HepG2 (cell line): Measurements from ENCODE around the gene WNK2. TPM values are rescaled to one million over a fixed set of nuclear protein-coding genes. Genes with fewer than 3 reads are reported as not detected.

ENCODE experiments used
- ATAC-seq: fragments of 200-7000 bp; cut with Tn5 transposase; 3 replicates; pipeline ENCODE4 v1.9.1; 2020; ENCODE audit warnings: mild to moderate bottlenecking, moderate library complexity
- BruUV-seq: library from RNA; stranded (reverse); fragments of 400-500 nt; replicated peaks from 2 replicates; lab custom pipeline; 2021; lab: Mats Ljungman, UMichigan
- CTCF ChIA-PET: fragments of 300-600 bp; formaldehyde crosslinking; extraction: SDS; loops from one replicate; lab custom pipeline; 2021; ENCODE audit warnings: low total read pairs, inconsistent platforms, low intra/inter-chr PET ratio; lab: Yijun Ruan, JAX
- POLR2A ChIA-PET: fragments of 350-600 bp; sonication (Branson Sonifier 250); formaldehyde crosslinking; loops from one replicate; lab custom pipeline; 2020; ENCODE audit warnings: antibody characterized with exemption, inconsistent platforms; lab: Yijun Ruan, JAX
- DNase-seq: peaks from one replicate; pipeline ENCODE4 v3.0.0-alpha.2; 2015; ENCODE audit warnings: low spot score
- FAIRE-seq: peaks from 3 replicates; lab custom pipeline; 2011; peaks lifted over from hg19 to GRCh38; lab: Jason Lieb, UNC
- H2AFZ ChIP-seq: one replicate; pipeline ENCODE4 v1.6.1; 2011; ENCODE audit warnings: low read length, inconsistent platforms
- H3K27ac ChIP-seq: fragments of 300-600 bp; 3 replicates; pipeline ENCODE4 v1.8.0; 2011; ENCODE audit warnings: mixed run types, mild to moderate bottlenecking, mixed read lengths, low read length, inconsistent platforms; ENCODE audit not compliant: insufficient read depth; ENCODE audit errors: extremely low read length
- H3K27me3 ChIP-seq, 2 experiments: fragments of 200-600 bp in 1 of 2; 2 replicates in 1 of 2; 3 replicates in 1 of 2; pipeline versions ENCODE4 v1.6.0 to v1.8.0; 2011; ENCODE audit warnings: low read length in 2 of 2, mild to moderate bottlenecking in 2 of 2, moderate library complexity in 2 of 2, inconsistent platforms in 1 of 2; ENCODE audit not compliant: insufficient read depth in 2 of 2, control insufficient read depth in 1 of 2
- H3K36me3 ChIP-seq, 2 experiments: fragments of 200-600 bp in 1 of 2; replicated peaks in 1 of 2; 2 replicates in 1 of 2; 3 replicates in 1 of 2; pipeline versions ENCODE4 v1.5.1 to v1.8.0; 2011; ENCODE audit warnings: low read length in 2 of 2, inconsistent platforms in 1 of 2; ENCODE audit not compliant: insufficient read depth in 2 of 2, control insufficient read depth in 1 of 2
- H3K4me1 ChIP-seq: 2 replicates; pipeline ENCODE4 v1.5.1; 2012; ENCODE audit warnings: low read length, inconsistent platforms; ENCODE audit not compliant: insufficient read depth
- H3K4me2 ChIP-seq: 2 replicates; pipeline ENCODE4 v1.6.0; 2011; ENCODE audit warnings: low read depth, low read length, inconsistent platforms
- H3K4me3 ChIP-seq, 3 experiments: fragments of 200-600 bp in 1 of 3; sonication (generic), shearing (Covaris generic) in 1 of 3; replicated peaks in 1 of 3; 2 replicates each; pipeline ENCODE4 v1.5.1; 2011 to 2016; ENCODE audit warnings: low read length in 3 of 3, inconsistent platforms in 2 of 3, low read depth in 2 of 3, mild to moderate bottlenecking in 2 of 3, control low read depth in 1 of 3, mixed read lengths in 1 of 3; ENCODE audit not compliant: insufficient read depth in 1 of 3
- H3K79me2 ChIP-seq: one replicate; pipeline ENCODE4 v1.6.1; 2011; ENCODE audit warnings: low read length, inconsistent platforms; ENCODE audit not compliant: insufficient read depth
- H3K9ac ChIP-seq: 2 replicates; pipeline ENCODE4 v1.6.0; 2011; ENCODE audit warnings: mild to moderate bottlenecking, low read depth, low read length, inconsistent platforms; ENCODE audit not compliant: insufficient read depth
- H3K9me3 ChIP-seq: 2 replicates; pipeline ENCODE4 v1.5.1; 2012; ENCODE audit warnings: mild to moderate bottlenecking, low read length
- H4K20me1 ChIP-seq: 2 replicates; pipeline ENCODE4 v1.6.0; 2011; ENCODE audit warnings: inconsistent platforms, mild to moderate bottlenecking, low read length, moderate library complexity; ENCODE audit not compliant: insufficient read depth
- ERF ChIP-seq: IDR thresholded peaks from 2 replicates; pipeline ENCODE4 v1.6.1; 2018; ENCODE audit warnings: missing biosample characterization, missing genetic modification reagents
- NCOA1 ChIP-seq: sonication (generic); formaldehyde crosslinking; IDR thresholded peaks from 2 replicates; pipeline ENCODE4 v1.9.0; 2021; ENCODE audit warnings: missing genetic modification reagents
- ZNF136 ChIP-seq: sonication (generic); formaldehyde crosslinking; IDR thresholded peaks from 2 replicates; pipeline ENCODE4 v1.8.1; 2022; ENCODE audit warnings: low read depth, mild to moderate bottlenecking, moderate library complexity, missing genetic modification reagents
- WGBS: methylation state at CpG from one replicate; pipeline ENCODE4 v1.1.6; 2017; ENCODE audit warnings: low lambda C conversion rate; 5-methylcytosine and 5-hydroxymethylcytosine counted together
- in situ Hi-C: cut with HindIII; loops from 2 replicates; pipeline ENCODE4 v1.10.0; 2017; ENCODE audit warnings: low pct_unique_long_range_greater_than_20kb; ENCODE audit not compliant: extremely low pct_ligation_motif_present
- intact Hi-C: fragments of 100-400 bp; cut with micrococcal nuclease; formaldehyde crosslinking; loops from one replicate; pipeline ENCODE4 v1.10.0; 2022; ENCODE audit not compliant: unreplicated experiment
- polyA plus RNA-seq, 8 experiments: library from polyadenylated mRNA; depleted of rRNA in 3 of 8; stranded (reverse) in 7 of 8; unstranded in 1 of 8; fragments of >200 nt; fragmentation: Illumina TruSeq in 4 of 8; extraction: Trizol in 4 of 8; gene quantifications; 2 replicates each; pipeline versions ENCODE4 v1.2.1 to v1.2.3, GENCODE V29; 2011 to 2016; ENCODE audit warnings: low read depth in 4 of 8, missing spikeins in 1 of 8, mixed read lengths in 1 of 8; ENCODE audit not compliant: insufficient read depth in 1 of 8
- total RNA-seq, 5 experiments: library from RNA; depleted of rRNA; stranded (reverse); fragments of >200 nt; fragmentation: Illumina TruSeq; extraction: Trizol; gene quantifications; 2 replicates each; pipeline ENCODE4 v1.2.3, GENCODE V29; 2016; ENCODE audit warnings: low read depth in 1 of 5
- TF ChIP-seq, protein P1 (sequence below): sonication (generic); formaldehyde crosslinking; conservative IDR thresholded peaks from 2 replicates; pipeline ENCODE4 v1.4.0; 2020; ENCODE audit warnings: missing genetic modification reagents
- TF ChIP-seq, protein P2 (sequence below): sonication (generic); formaldehyde crosslinking; IDR thresholded peaks from 2 replicates; pipeline ENCODE4 v1.5.0; 2020; ENCODE audit warnings: missing genetic modification reagents, mild to moderate bottlenecking, borderline replicate concordance
- TF ChIP-seq, protein P3 (sequence below): sonication (generic); formaldehyde crosslinking; IDR thresholded peaks from 2 replicates; pipeline ENCODE4 v1.4.0; 2020; ENCODE audit warnings: missing genetic modification reagents
- TF ChIP-seq, protein P4 (sequence below): sonication (generic); formaldehyde crosslinking; IDR thresholded peaks from 2 replicates; pipeline ENCODE4 v1.4.0; 2020; ENCODE audit warnings: mild to moderate bottlenecking, low read depth, missing genetic modification reagents

Gene WNK2
- total and polyA plus RNA-seq, 2 of the 13 experiments (the other 11 are each of a cell fraction or from before 2014, with no cell fraction given), result 10.5 to 12.0 TPM

DNA sequence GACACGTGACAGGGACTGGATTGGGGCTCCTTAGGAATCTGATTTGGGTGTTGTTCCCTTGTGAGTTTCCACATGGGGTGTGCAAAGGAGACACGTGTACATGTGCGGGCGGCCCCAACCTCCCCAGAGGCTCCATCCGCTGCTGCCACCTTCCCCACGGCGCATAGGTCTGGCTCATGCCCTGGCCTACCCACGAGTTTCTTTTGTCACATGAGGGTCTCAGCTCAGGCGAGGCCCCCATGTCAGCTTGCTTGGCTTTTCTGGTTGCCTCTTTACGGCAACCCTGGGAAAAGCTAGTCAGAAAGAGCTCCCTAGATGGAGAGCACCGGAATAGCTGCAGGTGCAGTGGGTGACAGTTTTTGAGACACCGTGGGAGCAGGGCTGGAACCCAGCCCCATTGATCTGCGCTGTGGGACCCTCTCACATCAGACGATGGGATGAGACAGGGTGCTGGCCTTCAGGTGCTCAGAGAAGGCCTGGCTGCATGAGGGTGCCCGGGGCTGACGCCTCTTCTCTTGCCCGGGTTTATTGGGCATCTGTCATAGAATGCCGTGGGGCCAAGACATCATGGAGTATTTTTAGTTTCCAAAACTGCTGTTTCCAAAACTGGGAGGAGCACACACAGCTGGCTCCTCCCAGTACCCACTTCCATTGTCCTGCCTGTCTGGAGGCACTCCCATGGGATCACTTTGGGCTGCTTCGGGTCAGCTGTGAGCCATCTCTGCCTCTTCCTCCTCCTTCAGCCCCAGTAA is 107.8 kb downstream of the WNK2 start (continued):
- TF ChIP-seq, protein P1, sequence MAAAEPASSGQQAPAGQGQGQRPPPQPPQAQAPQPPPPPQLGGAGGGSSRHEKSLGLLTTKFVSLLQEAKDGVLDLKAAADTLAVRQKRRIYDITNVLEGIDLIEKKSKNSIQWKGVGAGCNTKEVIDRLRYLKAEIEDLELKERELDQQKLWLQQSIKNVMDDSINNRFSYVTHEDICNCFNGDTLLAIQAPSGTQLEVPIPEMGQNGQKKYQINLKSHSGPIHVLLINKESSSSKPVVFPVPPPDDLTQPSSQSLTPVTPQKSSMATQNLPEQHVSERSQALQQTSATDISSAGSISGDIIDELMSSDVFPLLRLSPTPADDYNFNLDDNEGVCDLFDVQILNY (CRISPR knock-in tag), result no peak
- TF ChIP-seq ZNF136 (no peak), ERF (CRISPR knock-in tag) (no peak), NCOA1 (no peak)
- TF ChIP-seq, all 625 proteins: peak for 0

DNA sequence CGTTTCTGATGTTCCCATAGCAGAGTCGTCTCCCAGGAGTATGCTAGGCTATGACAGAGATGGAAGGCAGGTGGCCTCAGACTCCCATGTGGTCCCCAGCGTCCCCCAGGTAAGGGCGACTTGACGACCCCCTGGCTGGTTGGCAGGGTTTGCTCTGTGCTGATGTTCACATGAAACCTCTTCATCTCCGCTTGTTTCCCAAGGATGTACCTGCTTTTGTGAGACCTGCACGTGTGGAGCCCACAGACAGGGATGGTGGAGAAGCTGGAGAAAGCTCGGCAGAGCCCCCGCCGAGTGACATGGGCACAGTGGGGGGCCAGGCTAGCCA is 108.3 kb downstream of the WNK2 start:
- no TSS peak for BruUV-seq
- Histone ChIP-seq H3K9ac (no peak overlapping the region), H3K4me3 (no peak overlapping the region), H3K79me2 (no peaks in the 10 kb centered on the region), H3K36me3 (peaks cover 8 to 19% of the 10 kb centered on the region in 2 experiments; a peak in 4 of 5 replicates), H3K27ac (no peak overlapping the region), H4K20me1 (no peaks in the 10 kb centered on the region), H3K9me3 (no peaks in the 10 kb centered on the region), H2AFZ (no peak overlapping the region), H3K4me1 (peaks cover 53% of the 10 kb centered on the region), H3K4me2 (no peak overlapping the region), H3K27me3 (no peaks in the 10 kb centered on the region)
- TF ChIP-seq, protein P2, sequence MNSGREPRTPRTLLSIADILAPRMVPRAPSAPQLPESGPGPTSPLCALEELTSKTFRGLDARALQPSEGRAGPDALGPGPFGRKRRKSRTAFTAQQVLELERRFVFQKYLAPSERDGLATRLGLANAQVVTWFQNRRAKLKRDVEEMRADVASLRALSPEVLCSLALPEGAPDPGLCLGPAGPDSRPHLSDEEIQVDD, result no peak
- TF ChIP-seq, protein P3, sequence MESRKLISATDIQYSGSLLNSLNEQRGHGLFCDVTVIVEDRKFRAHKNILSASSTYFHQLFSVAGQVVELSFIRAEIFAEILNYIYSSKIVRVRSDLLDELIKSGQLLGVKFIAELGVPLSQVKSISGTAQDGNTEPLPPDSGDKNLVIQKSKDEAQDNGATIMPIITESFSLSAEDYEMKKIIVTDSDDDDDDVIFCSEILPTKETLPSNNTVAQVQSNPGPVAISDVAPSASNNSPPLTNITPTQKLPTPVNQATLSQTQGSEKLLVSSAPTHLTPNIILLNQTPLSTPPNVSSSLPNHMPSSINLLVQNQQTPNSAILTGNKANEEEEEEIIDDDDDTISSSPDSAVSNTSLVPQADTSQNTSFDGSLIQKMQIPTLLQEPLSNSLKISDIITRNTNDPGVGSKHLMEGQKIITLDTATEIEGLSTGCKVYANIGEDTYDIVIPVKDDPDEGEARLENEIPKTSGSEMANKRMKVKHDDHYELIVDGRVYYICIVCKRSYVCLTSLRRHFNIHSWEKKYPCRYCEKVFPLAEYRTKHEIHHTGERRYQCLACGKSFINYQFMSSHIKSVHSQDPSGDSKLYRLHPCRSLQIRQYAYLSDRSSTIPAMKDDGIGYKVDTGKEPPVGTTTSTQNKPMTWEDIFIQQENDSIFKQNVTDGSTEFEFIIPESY, result no peak
- TF ChIP-seq, protein P4, sequence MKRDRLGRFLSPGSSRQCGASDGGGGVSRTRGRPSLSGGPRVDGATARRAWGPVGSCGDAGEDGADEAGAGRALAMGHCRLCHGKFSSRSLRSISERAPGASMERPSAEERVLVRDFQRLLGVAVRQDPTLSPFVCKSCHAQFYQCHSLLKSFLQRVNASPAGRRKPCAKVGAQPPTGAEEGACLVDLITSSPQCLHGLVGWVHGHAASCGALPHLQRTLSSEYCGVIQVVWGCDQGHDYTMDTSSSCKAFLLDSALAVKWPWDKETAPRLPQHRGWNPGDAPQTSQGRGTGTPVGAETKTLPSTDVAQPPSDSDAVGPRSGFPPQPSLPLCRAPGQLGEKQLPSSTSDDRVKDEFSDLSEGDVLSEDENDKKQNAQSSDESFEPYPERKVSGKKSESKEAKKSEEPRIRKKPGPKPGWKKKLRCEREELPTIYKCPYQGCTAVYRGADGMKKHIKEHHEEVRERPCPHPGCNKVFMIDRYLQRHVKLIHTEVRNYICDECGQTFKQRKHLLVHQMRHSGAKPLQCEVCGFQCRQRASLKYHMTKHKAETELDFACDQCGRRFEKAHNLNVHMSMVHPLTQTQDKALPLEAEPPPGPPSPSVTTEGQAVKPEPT, result no peak
- POLR2A ChIA-PET, result no interaction called here
- CTCF ChIA-PET, result no interaction called here
- intact Hi-C loops (loop anchor here (10.0 kb wide), 1 partner anchor 47 kb away; no protein-coding TSS in a partner anchor), in situ Hi-C loops (no loop called here)
- ATAC-seq (no peak), FAIRE-seq (no peak), DNase-seq (no peak)
- WGBS, result 83% methylated on average over 4 of the region's 10 CpGs
